Smooth muscle cell (in vitro differentiated cells): ENCODE data around the gene ITGB8. TPM values are rescaled to one million over a fixed set of nuclear protein-coding genes. Genes with fewer than 3 reads are reported as not detected.

Experiments
- DNase-seq: peaks from one replicate; lab custom pipeline; 2025; ENCODE audit not compliant: unreplicated experiment; lab: John Stamatoyannopoulos, UW
- H2AFZ ChIP-seq: fragments of 200-600 bp; sonication (generic); 2 replicates; pipeline ENCODE4 v1.6.0; 2016; ENCODE audit warnings: antibody characterized with exemption, low read depth, mild to moderate bottlenecking
- H3F3A ChIP-seq: fragments of 200-600 bp; sonication (generic); 2 replicates; pipeline ENCODE4 v1.6.0; 2017; ENCODE audit warnings: antibody characterized with exemption, low read depth
- H3K27ac ChIP-seq: fragments of 200-600 bp; sonication (generic); 2 replicates; pipeline ENCODE4 v1.5.1; 2016; ENCODE audit warnings: low read depth, mild to moderate bottlenecking
- H3K27me3 ChIP-seq: fragments of 200-600 bp; sonication (generic); 2 replicates; pipeline ENCODE4 v1.6.1; 2016; ENCODE audit warnings: low read depth, mild to moderate bottlenecking
- H3K36me3 ChIP-seq: fragments of 200-600 bp; sonication (generic); 2 replicates; pipeline ENCODE4 v1.5.1; 2016; ENCODE audit warnings: low read depth
- H3K4me1 ChIP-seq: fragments of 200-600 bp; sonication (generic); 2 replicates; pipeline ENCODE4 v1.5.1; 2016; ENCODE audit warnings: low read depth
- H3K4me2 ChIP-seq: fragments of 200-600 bp; sonication (generic); 2 replicates; pipeline ENCODE4 v1.6.0; 2016; ENCODE audit warnings: mild to moderate bottlenecking
- H3K4me3 ChIP-seq: fragments of 200-600 bp; sonication (generic); 2 replicates; pipeline ENCODE4 v1.5.1; 2016; ENCODE audit warnings: mild to moderate bottlenecking
- H3K79me2 ChIP-seq: fragments of 200-600 bp; sonication (generic); 2 replicates; pipeline ENCODE4 v1.6.0; 2016; ENCODE audit warnings: low read depth, mild to moderate bottlenecking
- H3K9ac ChIP-seq: fragments of 200-600 bp; sonication (generic); 2 replicates; pipeline ENCODE4 v1.6.0; 2016; ENCODE audit warnings: low read depth
- H3K9me3 ChIP-seq: fragments of 200-600 bp; sonication (generic); replicated peaks from 2 replicates; pipeline ENCODE4 v1.5.1; 2016; ENCODE audit warnings: low read depth
- H4K20me1 ChIP-seq: fragments of 200-600 bp; sonication (generic); 2 replicates; pipeline ENCODE4 v1.6.0; 2016; ENCODE audit warnings: low read depth
- WGBS: methylation state at CpG from one replicate; pipeline ENCODE4 v1.1.7; 2016; ENCODE audit warnings: low lambda C conversion rate; 5-methylcytosine and 5-hydroxymethylcytosine counted together
- polyA plus RNA-seq: library from polyadenylated mRNA; unstranded; fragments of >200 nt; fragmentation: Nextera tagmentation; extraction: Ambion mirVana; gene quantifications from 2 replicates; pipeline ENCODE4 v1.2.1, GENCODE V29; 2016
- total RNA-seq: library from RNA; depleted of rRNA; stranded (reverse); fragments of >200 nt; gene quantifications from 2 replicates; pipeline ENCODE4 v1.2.3, GENCODE V29; 2014
- TF ChIP-seq, protein P1 (sequence below): fragments of 200-600 bp; sonication (generic); IDR thresholded peaks from 2 replicates; pipeline ENCODE4 v1.5.1; 2017; ENCODE audit warnings: borderline replicate concordance, mild to moderate bottlenecking, antibody characterized with exemption; ENCODE audit not compliant: insufficient read depth, poor library complexity, severe bottlenecking

ITGB8 gene
- total and polyA plus RNA-seq, 2 experiments from 2014 or later, result 0.38 to 10.2 TPM

DNA sequence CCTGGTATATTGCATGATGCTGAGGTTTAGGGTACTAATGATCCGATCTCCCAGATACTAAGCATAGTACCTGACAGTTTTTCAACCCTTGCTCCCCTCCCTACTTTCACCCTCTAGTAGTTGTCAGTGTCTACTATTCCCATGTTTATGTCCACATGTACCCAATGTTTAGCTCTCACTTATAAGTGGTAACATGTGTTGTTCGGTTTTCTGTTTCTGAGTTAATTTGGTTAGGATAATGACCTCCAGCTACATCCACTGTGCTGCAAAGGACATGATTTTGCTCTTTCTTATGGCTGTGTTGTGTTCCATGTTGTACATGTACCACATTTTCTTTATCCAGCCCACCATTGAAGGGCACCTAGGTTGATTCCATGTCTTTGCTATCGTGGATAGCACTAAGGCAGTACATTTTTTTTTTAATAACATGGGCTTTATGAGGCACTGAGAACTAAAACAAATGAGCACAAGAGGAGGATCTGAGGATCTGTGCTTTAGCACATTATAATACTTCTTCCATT lies 28.1 kb downstream of the ITGB8 start:
- TF ChIP-seq, protein P1, sequence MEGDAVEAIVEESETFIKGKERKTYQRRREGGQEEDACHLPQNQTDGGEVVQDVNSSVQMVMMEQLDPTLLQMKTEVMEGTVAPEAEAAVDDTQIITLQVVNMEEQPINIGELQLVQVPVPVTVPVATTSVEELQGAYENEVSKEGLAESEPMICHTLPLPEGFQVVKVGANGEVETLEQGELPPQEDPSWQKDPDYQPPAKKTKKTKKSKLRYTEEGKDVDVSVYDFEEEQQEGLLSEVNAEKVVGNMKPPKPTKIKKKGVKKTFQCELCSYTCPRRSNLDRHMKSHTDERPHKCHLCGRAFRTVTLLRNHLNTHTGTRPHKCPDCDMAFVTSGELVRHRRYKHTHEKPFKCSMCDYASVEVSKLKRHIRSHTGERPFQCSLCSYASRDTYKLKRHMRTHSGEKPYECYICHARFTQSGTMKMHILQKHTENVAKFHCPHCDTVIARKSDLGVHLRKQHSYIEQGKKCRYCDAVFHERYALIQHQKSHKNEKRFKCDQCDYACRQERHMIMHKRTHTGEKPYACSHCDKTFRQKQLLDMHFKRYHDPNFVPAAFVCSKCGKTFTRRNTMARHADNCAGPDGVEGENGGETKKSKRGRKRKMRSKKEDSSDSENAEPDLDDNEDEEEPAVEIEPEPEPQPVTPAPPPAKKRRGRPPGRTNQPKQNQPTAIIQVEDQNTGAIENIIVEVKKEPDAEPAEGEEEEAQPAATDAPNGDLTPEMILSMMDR, result no peak
- no peak for DNase-seq
- Histone ChIP-seq H3K9ac (no peak overlapping the region), H2AFZ (no peak overlapping the region), H3K27me3 (no peaks in the 10 kb centered on the region), H3K4me3 (no peak overlapping the region), H4K20me1 (no peaks in the 10 kb centered on the region), H3K27ac (no peak overlapping the region), H3F3A (no peaks in the 10 kb centered on the region), H3K79me2 (no peaks in the 10 kb centered on the region), H3K4me2 (no peak overlapping the region), H3K36me3 (no peaks in the 10 kb centered on the region), H3K4me1 (no peaks in the 10 kb centered on the region), H3K9me3 (no peaks in the 10 kb centered on the region)
- 100% methylated on average over 3 of the region's 3 CpGs for WGBS

DNA sequence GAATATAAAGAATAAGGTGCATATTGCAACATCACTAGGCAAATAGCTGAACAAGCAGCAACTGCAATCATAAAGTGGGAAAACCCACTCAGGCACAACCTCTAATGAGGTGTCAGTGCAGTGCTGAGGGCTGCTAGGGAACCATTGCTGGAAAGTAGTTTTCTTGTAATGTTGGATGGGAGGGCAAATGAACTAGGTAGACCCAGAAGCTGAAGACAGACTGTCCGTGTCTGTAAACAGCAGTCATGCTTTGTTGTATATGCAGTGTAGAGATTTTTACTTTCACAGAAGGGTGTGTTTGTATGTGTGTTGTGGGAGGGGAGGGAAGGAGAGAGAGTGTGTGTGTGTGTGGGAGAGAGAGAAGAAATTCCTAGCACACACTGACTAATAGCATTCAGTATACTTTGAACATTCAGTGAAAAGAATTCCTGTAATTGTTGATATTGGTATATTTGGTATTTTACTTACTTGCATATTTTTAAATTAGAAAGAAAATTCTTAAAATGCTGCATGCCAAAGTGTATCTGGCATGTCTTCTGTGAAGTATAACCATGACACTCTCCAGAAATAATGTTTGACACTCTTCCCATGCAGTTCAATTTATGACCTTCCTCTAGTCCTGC lies 28.8 kb downstream of the ITGB8 start:
- H3K79me2 ChIP-seq, result no peaks in the 10 kb centered on the region
- H2AFZ ChIP-seq, result no peak overlapping the region
- H3K9me3 ChIP-seq, result no peaks in the 10 kb centered on the region
- H3K27me3 ChIP-seq, result no peaks in the 10 kb centered on the region
- H3K27ac ChIP-seq, result no peak overlapping the region
- no peaks in the 10 kb centered on the region for H3F3A ChIP-seq
- 65% methylated on average over 1 of the region's 1 CpG for WGBS
- TF ChIP-seq, protein P1, result no peak
- no peak for DNase-seq
- no peak overlapping the region for H3K4me3 ChIP-seq
- H4K20me1 ChIP-seq, result no peaks in the 10 kb centered on the region
- H3K4me1 ChIP-seq, result no peaks in the 10 kb centered on the region
- no peak overlapping the region for H3K4me2 ChIP-seq
- no peak overlapping the region for H3K9ac ChIP-seq
- H3K36me3 ChIP-seq, result no peaks in the 10 kb centered on the region

DNA sequence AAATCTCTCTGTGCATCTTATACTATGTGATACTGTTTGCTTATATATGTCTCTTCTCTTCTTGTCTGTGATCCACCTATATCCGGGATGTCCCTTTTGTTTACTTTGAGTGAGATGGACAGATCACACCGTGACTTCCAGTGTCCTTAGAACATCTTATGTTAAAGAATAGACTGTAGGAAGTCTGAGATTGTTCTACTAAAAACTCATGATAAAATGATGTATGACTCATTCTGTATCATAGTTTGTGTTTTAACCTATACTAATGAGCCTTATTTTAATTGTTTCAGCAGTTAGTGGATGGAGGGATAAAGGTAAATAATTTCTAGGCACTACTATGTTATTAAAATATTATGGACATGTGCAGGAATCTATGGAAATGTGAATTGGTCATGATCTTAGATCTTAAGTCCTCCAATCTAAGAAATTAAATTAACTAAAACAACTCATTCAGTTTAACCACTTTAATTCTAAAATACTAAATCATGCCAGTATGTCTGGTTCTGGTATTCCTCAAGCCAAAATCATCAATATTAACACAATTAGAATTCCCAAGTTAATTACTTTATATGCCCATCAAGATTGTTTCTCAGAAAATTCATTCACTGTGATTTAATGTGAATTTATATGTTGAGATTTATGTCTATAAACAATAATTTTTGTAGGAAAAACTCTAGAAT lies 32.0 kb downstream of the ITGB8 start:
- Histone ChIP-seq H2AFZ (no peak overlapping the region), H3F3A (no peaks in the 10 kb centered on the region), H3K4me3 (no peak overlapping the region), H3K4me2 (no peak overlapping the region), H3K9me3 (no peaks in the 10 kb centered on the region), H4K20me1 (no peaks in the 10 kb centered on the region), H3K27ac (no peak overlapping the region), H3K27me3 (no peaks in the 10 kb centered on the region), H3K9ac (no peak overlapping the region), H3K4me1 (no peaks in the 10 kb centered on the region), H3K79me2 (no peaks in the 10 kb centered on the region), H3K36me3 (no peaks in the 10 kb centered on the region)
- 89% methylated on average over 2 of the region's 2 CpGs for WGBS
- DNase-seq, result no peak
- TF ChIP-seq, protein P1, result no peak
